ENCODE data around the gene TRPM6. TPM values are rescaled to one million over a fixed set of nuclear protein-coding genes. Genes with fewer than 3 reads are reported as not detected.

Gene TRPM6
- total and polyA plus RNA-seq, 2 experiments from 2014 or later = 0.23 to 0.87 TPM

DNA sequence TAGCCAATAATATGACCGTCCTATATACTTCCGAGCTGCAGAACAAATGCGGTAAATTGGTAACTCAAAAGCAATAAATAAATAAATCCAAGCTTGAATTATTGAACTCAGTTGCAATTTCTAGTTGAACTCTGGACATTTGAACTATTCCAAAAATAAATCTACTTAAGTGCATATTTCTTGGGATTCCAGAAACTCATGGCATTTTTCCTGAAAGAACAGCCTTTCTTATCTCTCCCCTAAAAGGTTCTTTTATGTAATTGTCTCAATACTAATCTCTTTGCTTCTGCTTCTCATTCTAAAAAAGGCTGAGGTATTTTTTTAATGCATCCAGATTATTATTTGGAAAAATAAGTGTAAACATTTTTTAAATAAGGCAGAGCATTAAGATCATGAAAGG is 131.7 kb downstream of the TRPM6 start (continued):
- TF ChIP-seq, protein P1, sequence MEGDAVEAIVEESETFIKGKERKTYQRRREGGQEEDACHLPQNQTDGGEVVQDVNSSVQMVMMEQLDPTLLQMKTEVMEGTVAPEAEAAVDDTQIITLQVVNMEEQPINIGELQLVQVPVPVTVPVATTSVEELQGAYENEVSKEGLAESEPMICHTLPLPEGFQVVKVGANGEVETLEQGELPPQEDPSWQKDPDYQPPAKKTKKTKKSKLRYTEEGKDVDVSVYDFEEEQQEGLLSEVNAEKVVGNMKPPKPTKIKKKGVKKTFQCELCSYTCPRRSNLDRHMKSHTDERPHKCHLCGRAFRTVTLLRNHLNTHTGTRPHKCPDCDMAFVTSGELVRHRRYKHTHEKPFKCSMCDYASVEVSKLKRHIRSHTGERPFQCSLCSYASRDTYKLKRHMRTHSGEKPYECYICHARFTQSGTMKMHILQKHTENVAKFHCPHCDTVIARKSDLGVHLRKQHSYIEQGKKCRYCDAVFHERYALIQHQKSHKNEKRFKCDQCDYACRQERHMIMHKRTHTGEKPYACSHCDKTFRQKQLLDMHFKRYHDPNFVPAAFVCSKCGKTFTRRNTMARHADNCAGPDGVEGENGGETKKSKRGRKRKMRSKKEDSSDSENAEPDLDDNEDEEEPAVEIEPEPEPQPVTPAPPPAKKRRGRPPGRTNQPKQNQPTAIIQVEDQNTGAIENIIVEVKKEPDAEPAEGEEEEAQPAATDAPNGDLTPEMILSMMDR (conservative IDR thresholded peaks at IDR 0.05; ENCODE audit: low read depth in 2 of 2) = no peak
- TF ChIP-seq ZNF331 (CRISPR knock-in tag; IDR thresholded peaks at IDR 0.05; ENCODE audit: low read depth) = no peak

DNA sequence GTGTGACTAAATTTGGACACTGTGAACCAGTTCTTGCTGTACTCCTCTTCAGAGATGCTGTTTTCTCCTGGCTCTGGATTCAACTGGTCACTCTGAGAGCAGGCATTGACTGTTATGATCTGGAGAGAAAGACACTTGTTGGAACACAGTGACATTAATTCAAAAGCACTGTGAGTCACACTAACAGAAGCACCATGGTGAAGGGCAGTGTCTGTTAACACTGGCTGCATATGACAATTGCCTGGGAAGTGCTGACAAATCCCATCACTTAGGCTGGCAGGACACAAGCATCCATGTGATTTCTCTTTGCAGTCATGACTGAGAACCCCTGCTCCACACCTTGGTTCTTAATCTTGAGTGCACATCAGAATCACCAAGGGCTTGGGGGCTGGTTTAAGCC is 132.4 kb downstream of the TRPM6 start:
- no peaks in the 10 kb centered on the region for H3F3A ChIP-seq (replicated peaks; ENCODE audit: low read depth)
- H3K36me3 Mint-ChIP-seq (ENCODE audit: low read depth) = no peaks in the 10 kb centered on the region
- H3K27ac ChIP-seq (ENCODE audit: low read depth) = no peak overlapping the region
- H3K27me3 Mint-ChIP-seq (ENCODE audit: insufficient read depth, low read depth, poor library complexity) = no peaks in the 10 kb centered on the region
- no peak overlapping the region for H3K27ac Mint-ChIP-seq
- H3K4me1 Mint-ChIP-seq = no peaks in the 10 kb centered on the region
- ATAC-seq (no peak), DNase-seq (ENCODE audit: low spot score) (no peak)
- H3K4me1 ChIP-seq (ENCODE audit: insufficient read depth) = no peaks in the 10 kb centered on the region
- H3K9me2 ChIP-seq (ENCODE audit: insufficient read depth) = no peaks in the 10 kb centered on the region
- no peaks in the 10 kb centered on the region for H4K20me1 ChIP-seq (replicated peaks; ENCODE audit: insufficient read depth)
- no peaks in the 10 kb centered on the region for H3K36me3 ChIP-seq (ENCODE audit: insufficient read depth)
- H3K79me2 ChIP-seq (replicated peaks; ENCODE audit: insufficient read depth) = no peaks in the 10 kb centered on the region
- H3K4me3 ChIP-seq = no peak overlapping the region
- H3K27me3 ChIP-seq (ENCODE audit: insufficient read depth) = no peaks in the 10 kb centered on the region
- no peaks in the 10 kb centered on the region for H3K9me3 Mint-ChIP-seq
- no peak overlapping the region for H3K4me3 Mint-ChIP-seq
- H2AFZ ChIP-seq = no peak overlapping the region
- no peak overlapping the region for H3K4me2 ChIP-seq
- TF ChIP-seq, protein P2, sequence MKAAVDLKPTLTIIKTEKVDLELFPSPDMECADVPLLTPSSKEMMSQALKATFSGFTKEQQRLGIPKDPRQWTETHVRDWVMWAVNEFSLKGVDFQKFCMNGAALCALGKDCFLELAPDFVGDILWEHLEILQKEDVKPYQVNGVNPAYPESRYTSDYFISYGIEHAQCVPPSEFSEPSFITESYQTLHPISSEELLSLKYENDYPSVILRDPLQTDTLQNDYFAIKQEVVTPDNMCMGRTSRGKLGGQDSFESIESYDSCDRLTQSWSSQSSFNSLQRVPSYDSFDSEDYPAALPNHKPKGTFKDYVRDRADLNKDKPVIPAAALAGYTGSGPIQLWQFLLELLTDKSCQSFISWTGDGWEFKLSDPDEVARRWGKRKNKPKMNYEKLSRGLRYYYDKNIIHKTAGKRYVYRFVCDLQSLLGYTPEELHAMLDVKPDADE (IDR thresholded peaks at IDR 0.05) = no peak
- TF ChIP-seq CREB1 (CRISPR knock-in tag; IDR thresholded peaks at IDR 0.05; ENCODE audit: low read depth) = no peak
- TF ChIP-seq STAT1 (IDR thresholded peaks at IDR 0.05; ENCODE audit: unreplicated experiment) = no peak
- TF ChIP-seq NANOG (IDR thresholded peaks at IDR 0.05; ENCODE audit: borderline replicate concordance) = no peak
- TF ChIP-seq, protein P3, sequence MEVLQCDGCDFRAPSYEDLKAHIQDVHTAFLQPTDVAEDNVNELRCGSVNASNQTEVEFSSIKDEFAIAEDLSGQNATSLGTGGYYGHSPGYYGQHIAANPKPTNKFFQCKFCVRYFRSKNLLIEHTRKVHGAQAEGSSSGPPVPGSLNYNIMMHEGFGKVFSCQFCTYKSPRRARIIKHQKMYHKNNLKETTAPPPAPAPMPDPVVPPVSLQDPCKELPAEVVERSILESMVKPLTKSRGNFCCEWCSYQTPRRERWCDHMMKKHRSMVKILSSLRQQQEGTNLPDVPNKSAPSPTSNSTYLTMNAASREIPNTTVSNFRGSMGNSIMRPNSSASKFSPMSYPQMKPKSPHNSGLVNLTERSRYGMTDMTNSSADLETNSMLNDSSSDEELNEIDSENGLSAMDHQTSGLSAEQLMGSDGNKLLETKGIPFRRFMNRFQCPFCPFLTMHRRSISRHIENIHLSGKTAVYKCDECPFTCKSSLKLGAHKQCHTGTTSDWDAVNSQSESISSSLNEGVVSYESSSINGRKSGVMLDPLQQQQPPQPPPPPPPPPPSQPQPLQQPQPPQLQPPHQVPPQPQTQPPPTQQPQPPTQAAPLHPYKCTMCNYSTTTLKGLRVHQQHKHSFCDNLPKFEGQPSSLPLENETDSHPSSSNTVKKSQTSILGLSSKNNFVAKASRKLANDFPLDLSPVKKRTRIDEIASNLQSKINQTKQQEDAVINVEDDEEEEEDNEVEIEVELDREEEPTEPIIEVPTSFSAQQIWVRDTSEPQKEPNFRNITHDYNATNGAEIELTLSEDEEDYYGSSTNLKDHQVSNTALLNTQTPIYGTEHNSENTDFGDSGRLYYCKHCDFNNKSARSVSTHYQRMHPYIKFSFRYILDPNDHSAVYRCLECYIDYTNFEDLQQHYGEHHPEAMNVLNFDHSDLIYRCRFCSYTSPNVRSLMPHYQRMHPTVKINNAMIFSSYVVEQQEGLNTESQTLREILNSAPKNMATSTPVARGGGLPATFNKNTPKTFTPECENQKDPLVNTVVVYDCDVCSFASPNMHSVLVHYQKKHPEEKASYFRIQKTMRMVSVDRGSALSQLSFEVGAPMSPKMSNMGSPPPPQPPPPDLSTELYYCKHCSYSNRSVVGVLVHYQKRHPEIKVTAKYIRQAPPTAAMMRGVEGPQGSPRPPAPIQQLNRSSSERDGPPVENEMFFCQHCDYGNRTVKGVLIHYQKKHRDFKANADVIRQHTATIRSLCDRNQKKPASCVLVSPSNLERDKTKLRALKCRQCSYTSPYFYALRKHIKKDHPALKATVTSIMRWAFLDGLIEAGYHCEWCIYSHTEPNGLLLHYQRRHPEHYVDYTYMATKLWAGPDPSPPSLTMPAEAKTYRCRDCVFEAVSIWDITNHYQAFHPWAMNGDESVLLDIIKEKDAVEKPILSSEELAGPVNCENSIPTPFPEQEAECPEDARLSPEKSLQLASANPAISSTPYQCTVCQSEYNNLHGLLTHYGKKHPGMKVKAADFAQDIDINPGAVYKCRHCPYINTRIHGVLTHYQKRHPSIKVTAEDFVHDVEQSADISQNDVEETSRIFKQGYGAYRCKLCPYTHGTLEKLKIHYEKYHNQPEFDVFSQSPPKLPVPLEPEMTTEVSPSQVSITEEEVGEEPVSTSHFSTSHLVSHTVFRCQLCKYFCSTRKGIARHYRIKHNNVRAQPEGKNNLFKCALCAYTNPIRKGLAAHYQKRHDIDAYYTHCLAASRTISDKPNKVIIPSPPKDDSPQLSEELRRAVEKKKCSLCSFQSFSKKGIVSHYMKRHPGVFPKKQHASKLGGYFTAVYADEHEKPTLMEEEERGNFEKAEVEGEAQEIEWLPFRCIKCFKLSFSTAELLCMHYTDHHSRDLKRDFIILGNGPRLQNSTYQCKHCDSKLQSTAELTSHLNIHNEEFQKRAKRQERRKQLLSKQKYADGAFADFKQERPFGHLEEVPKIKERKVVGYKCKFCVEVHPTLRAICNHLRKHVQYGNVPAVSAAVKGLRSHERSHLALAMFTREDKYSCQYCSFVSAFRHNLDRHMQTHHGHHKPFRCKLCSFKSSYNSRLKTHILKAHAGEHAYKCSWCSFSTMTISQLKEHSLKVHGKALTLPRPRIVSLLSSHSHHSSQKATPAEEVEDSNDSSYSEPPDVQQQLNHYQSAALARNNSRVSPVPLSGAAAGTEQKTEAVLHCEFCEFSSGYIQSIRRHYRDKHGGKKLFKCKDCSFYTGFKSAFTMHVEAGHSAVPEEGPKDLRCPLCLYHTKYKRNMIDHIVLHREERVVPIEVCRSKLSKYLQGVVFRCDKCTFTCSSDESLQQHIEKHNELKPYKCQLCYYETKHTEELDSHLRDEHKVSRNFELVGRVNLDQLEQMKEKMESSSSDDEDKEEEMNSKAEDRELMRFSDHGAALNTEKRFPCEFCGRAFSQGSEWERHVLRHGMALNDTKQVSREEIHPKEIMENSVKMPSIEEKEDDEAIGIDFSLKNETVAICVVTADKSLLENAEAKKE (CRISPR knock-in tag; IDR thresholded peaks at IDR 0.05) = no peak
- no peak for TF ChIP-seq POLR2AphosphoS5 (IDR thresholded peaks at IDR 0.05; ENCODE audit: low read depth)
- no peak for TF ChIP-seq ZNF114 (CRISPR knock-in tag; IDR thresholded peaks at IDR 0.05)
